GM12892 (cell line): ENCODE measurements around the gene NT5C2.

Experiments
- POLR2A ChIP-seq: IDR thresholded peaks from 2 replicates; pipeline ENCODE4 v1.6.1; 2011; ENCODE audit warnings: low read depth, low read length, control low read depth
- TAF1 ChIP-seq: IDR thresholded peaks from 2 replicates; pipeline ENCODE4 v1.6.1; 2011; ENCODE audit warnings: low read depth, mild to moderate bottlenecking, control low read depth, low read length, borderline replicate concordance

- TF ChIP-seq POLR2A (no peak), TAF1 (no peak)
Measured at GRCh38 chr10:103083266-103083976, 109.7 kb downstream of the NT5C2 start.
